Fibroblast of villous mesenchyme (primary cell): ENCODE results near the gene ZSCAN2. TPM values are rescaled to one million over a fixed set of nuclear protein-coding genes. Genes with fewer than 3 reads are reported as not detected.

Experiments used
- DNase-seq: peaks from one replicate; pipeline ENCODE4 v3.0.0-alpha.2; 2010; ENCODE audit warnings: low read depth
- H3K4me3 ChIP-seq: 2 replicates; pipeline ENCODE4 v1.5.1; 2011; ENCODE audit warnings: low read depth, mild to moderate bottlenecking, low read length
- total RNA-seq: library from RNA; depleted of rRNA; stranded (reverse); fragments of >200 nt; gene quantifications from 2 replicates; pipeline ENCODE4 v1.2.3, GENCODE V29; 2012
- TF ChIP-seq, protein P1 (sequence below): IDR thresholded peaks from 2 replicates; pipeline ENCODE4 v1.5.1; 2012; ENCODE audit warnings: low read depth, mild to moderate bottlenecking, low read length; ENCODE audit not compliant: insufficient read depth

Gene ZSCAN2
- total RNA-seq, 1 donor, result 5.6 TPM

- DNase-seq, result no peak
- TF ChIP-seq, protein P1, sequence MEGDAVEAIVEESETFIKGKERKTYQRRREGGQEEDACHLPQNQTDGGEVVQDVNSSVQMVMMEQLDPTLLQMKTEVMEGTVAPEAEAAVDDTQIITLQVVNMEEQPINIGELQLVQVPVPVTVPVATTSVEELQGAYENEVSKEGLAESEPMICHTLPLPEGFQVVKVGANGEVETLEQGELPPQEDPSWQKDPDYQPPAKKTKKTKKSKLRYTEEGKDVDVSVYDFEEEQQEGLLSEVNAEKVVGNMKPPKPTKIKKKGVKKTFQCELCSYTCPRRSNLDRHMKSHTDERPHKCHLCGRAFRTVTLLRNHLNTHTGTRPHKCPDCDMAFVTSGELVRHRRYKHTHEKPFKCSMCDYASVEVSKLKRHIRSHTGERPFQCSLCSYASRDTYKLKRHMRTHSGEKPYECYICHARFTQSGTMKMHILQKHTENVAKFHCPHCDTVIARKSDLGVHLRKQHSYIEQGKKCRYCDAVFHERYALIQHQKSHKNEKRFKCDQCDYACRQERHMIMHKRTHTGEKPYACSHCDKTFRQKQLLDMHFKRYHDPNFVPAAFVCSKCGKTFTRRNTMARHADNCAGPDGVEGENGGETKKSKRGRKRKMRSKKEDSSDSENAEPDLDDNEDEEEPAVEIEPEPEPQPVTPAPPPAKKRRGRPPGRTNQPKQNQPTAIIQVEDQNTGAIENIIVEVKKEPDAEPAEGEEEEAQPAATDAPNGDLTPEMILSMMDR, result no peak
These were observed 60.2 kb downstream of the ZSCAN2 start for GRCh38 chr15:84661001-84661400.

GRCh38 chr15:84666373-84666772 lies 65.6 kb downstream of the ZSCAN2 start:
- TF ChIP-seq, protein P1, result no peak
- no peak overlapping the region for H3K4me3 ChIP-seq
- no peak for DNase-seq

More at GRCh38 chr15:84661001-84661400, 60.2 kb downstream of the ZSCAN2 start:
- H3K4me3 ChIP-seq, result no peak overlapping the region

GRCh38 chr15:84668221-84668982 lies 67.6 kb downstream of the ZSCAN2 start:
- DNase-seq, result no peak
- H3K4me3 ChIP-seq, result no peak overlapping the region
- TF ChIP-seq, protein P1, result no peak

- TF ChIP-seq, protein P1, result no peak
- no peak overlapping the region for H3K4me3 ChIP-seq
- DNase-seq, result no peak
These were observed 68.9 kb downstream of the ZSCAN2 start for GRCh38 chr15:84669726-84670125.

- TF ChIP-seq, protein P1, result no peak
- peak; percentile 82 for DNase-seq
- H3K4me3 ChIP-seq, result no peak overlapping the region
These were observed 70.4 kb downstream of the ZSCAN2 start for GRCh38 chr15:84671211-84671610.

Other genes with a start within 250 kb of the ZSCAN2 start
- gene WDR73, start 53.3 kb downstream of the ZSCAN2 start, total RNA-seq, result 37.0 and 47.5 TPM in 2 replicates
- 1.7 and 1.9 TPM in 2 replicates for gene NMB, start 57.2 kb downstream of the ZSCAN2 start, total RNA-seq
- gene SEC11A, start 115.1 kb downstream of the ZSCAN2 start, total RNA-seq, result 170 and 225 TPM in 2 replicates
- gene ZNF592, start 147.6 kb downstream of the ZSCAN2 start, total RNA-seq, result 9.7 and 11.2 TPM in 2 replicates
- 0.86 and 1.3 TPM in 2 replicates for gene ALPK3, start 216.3 kb downstream of the ZSCAN2 start, total RNA-seq